Measurements from ENCODE around the gene C4orf17.
A peak's percentile ranks its signal among the peaks of the same experiment; 100 is the strongest.

C4orf17 gene

DNA sequence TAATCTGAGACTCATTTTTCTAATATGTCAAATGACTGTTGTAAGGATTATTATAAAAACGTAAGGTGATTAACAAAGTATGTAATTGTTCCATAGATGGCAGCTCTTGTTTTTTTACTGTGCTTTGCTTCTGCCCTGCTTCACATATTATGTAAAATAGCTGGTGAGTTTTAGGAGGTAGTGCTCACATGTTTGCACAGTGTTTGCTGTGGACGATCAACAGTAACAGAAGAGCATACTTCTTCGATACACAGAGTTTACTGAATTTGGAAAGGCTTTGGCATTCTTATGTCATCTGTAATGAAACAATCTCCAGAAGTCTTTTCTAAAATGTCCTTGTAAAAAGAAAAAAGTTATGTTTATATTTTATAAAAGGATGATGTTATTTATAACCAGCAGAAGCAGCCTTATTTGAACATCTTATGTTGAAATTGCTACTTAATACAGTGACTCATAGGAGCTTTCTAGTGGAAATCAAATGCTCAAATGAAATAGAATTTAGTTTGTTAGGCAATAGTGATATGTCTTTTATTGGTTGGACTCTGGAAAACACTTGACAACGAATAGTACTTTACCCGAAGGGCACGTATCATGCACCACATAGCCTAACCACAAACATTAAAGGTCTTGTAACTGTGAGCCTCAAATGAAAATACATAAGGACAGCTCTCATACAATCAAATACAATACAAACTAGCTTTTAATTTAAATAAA is 61.9 kb downstream of the C4orf17 start:
- peaks cover 5% of the 10 kb centered on the region for H3K27me3 Mint-ChIP-seq (ENCODE audit: low read depth)
- no peaks in the 10 kb centered on the region for H3K9me3 Mint-ChIP-seq
- H3K4me3 Mint-ChIP-seq = no peak overlapping the region
- TF ChIP-seq, protein P1, sequence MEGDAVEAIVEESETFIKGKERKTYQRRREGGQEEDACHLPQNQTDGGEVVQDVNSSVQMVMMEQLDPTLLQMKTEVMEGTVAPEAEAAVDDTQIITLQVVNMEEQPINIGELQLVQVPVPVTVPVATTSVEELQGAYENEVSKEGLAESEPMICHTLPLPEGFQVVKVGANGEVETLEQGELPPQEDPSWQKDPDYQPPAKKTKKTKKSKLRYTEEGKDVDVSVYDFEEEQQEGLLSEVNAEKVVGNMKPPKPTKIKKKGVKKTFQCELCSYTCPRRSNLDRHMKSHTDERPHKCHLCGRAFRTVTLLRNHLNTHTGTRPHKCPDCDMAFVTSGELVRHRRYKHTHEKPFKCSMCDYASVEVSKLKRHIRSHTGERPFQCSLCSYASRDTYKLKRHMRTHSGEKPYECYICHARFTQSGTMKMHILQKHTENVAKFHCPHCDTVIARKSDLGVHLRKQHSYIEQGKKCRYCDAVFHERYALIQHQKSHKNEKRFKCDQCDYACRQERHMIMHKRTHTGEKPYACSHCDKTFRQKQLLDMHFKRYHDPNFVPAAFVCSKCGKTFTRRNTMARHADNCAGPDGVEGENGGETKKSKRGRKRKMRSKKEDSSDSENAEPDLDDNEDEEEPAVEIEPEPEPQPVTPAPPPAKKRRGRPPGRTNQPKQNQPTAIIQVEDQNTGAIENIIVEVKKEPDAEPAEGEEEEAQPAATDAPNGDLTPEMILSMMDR (IDR thresholded peaks at IDR 0.05; ENCODE audit: unreplicated experiment in 3 of 3) = no peak
- H3K4me1 Mint-ChIP-seq = no peaks in the 10 kb centered on the region
- H3K36me3 Mint-ChIP-seq (ENCODE audit: low read depth) = no peaks in the 10 kb centered on the region
- no peak overlapping the region for H3K27ac Mint-ChIP-seq

DNA sequence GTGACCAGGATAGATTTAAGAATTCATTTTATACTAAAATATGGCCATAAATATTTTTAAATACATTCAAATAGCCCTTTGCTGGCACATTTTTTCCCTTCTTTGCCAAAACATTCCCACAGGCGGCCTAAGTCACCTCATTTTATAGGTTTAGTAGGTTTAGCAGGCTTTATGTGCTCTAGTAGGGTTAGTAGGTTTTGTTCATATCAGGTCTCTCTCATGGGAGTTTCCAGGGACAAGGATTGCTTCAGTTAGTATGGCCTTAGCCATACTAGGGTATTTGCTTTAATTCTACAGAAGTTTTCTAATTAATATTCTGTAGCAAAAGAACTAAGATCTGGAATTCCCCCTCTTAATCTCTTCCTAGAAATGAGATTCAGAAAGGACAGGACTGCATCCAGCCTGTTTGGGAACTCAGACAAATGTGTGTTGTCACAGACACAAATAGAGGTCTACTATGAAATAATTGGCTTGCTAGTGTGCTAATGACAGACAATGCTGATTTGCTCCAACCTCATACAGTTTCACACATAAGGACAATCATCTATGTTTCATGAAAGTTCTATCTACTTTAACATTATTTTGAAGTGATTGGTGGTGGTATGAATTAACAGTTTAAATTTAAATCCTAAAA is 63.0 kb downstream of the C4orf17 start:
- Mint-ChIP-seq H3K4me3 (no peak overlapping the region), H3K27ac (no peak overlapping the region), H3K36me3 (ENCODE audit: low read depth) (no peaks in the 10 kb centered on the region)

DNA sequence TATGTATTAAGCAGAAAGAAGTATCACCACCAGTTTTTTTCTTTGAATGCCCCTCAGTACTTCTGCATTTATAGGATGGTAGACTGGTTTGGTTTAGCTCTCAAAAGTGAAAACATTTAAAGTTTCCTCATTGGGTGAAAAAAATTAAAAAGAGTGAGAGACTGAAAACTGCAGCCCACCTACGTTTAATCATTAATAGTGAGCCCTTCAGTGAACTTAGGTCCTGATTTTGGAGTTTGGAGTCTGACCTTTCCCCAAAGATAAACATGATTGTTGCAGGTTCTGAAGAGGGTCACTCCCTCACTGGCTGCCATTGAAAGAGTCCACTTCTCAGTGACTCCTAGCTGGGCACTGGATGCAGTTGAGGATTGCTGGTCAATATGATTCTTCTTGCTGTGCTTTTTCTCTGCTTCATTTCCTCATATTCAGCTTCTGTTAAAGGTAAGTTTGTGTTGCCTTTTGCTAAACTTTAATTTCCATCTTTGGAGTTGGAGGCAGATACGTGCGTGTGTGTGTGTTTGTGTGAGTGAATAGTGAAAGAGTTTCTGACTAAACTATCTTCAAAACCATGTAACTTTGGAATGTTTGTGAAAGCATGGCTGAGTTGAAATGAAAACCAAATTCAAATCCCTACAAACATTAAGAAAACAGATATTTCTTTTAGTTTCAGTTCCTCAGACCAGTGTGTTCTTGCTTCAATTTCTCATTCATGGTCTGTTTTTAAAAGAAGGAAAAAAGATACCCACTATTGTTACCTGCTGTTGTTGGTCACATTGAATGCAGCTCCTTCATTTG is 63.9 kb downstream of the C4orf17 start, which contains the start of gene MTTP:
Gene MTTP, plus strand, starts transcription at position 295 of the 795 bp plus-strand sequence. Its CDS starts 86 bp downstream, at position 381.
- no peaks in the 10 kb centered on the region for H3K9me3 Mint-ChIP-seq
- TF ChIP-seq, protein P1 (IDR thresholded peaks at IDR 0.05; ENCODE audit: unreplicated experiment in 3 of 3) = no peak
- H3K36me3 Mint-ChIP-seq (ENCODE audit: low read depth) = no peaks in the 10 kb centered on the region
- peaks cover 5% of the 10 kb centered on the region for H3K27me3 Mint-ChIP-seq (ENCODE audit: low read depth)
- H3K4me1 Mint-ChIP-seq = no peaks in the 10 kb centered on the region
- H3K27ac Mint-ChIP-seq = peak within 1 kb of the TSS in 2 of 3 experiments; percentile 10 to 21
- peak within 1 kb of the TSS in 1 of 3 experiments; percentile 55 for H3K4me3 Mint-ChIP-seq

More for the DNA sequence above, 63.0 kb downstream of the C4orf17 start:
- H3K27me3 Mint-ChIP-seq (ENCODE audit: low read depth) = peaks cover 5% of the 10 kb centered on the region
- H3K9me3 Mint-ChIP-seq = no peaks in the 10 kb centered on the region
- no peaks in the 10 kb centered on the region for H3K4me1 Mint-ChIP-seq
- TF ChIP-seq, protein P1 (IDR thresholded peaks at IDR 0.05; ENCODE audit: unreplicated experiment in 3 of 3) = no peak

DNA sequence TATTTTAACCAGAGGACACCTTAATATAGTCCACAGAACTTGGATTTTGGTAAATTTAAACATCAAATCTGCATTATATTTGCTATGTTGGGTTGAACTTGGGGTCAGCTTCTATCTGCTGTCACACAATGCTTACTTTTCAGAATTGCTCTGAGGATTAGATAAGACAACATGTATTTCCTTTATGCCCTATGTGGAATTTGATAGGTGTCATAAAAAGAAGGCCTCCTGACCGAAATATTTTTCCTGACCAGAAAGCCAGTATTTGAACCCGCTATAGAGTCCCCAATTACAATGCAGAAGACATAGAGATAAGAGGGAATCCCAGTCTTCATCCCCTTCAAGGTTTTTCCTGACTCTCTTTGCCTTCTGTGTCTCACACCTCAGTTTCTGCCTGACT is 67.9 kb downstream of the C4orf17 start:
- Mint-ChIP-seq H3K27ac (no peak overlapping the region), H3K4me3 (no peak overlapping the region), H3K36me3 (ENCODE audit: low read depth) (no peaks in the 10 kb centered on the region), H3K27me3 (ENCODE audit: low read depth) (peaks cover 5% of the 10 kb centered on the region), H3K4me1 (no peaks in the 10 kb centered on the region), H3K9me3 (no peaks in the 10 kb centered on the region)
- TF ChIP-seq, protein P1 (IDR thresholded peaks at IDR 0.05; ENCODE audit: unreplicated experiment in 3 of 3) = no peak

DNA sequence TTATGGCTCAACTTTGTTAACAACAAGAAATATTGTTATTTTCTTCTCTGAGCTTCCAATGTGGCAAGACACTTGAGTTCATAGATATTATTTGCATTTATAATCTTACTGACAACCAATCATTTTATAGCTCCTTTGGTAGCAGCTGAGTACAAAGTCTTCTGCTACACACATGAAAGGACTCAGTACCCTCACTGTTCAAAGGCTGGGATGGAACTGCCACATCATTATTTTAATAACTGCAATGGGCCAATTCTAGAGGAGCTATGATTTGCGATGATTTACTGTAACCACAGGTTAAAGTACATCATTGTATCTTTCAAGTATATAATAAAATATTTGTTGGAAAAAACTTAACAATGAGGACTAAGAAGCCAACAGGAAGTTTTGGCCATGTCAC is 74.7 kb downstream of the C4orf17 start:
- Mint-ChIP-seq H3K4me1 (peaks cover 9% of the 10 kb centered on the region), H3K9me3 (no peaks in the 10 kb centered on the region), H3K27ac (no peak overlapping the region), H3K36me3 (ENCODE audit: low read depth) (no peaks in the 10 kb centered on the region), H3K4me3 (no peak overlapping the region), H3K27me3 (ENCODE audit: low read depth) (no peaks in the 10 kb centered on the region)
- TF ChIP-seq, protein P1 (IDR thresholded peaks at IDR 0.05; ENCODE audit: unreplicated experiment in 3 of 3) = no peak
